A549 (cell line): ENCODE measurements around the gene NUP214.

ENCODE experiments used
- SMC3 ChIP-seq: fragments of >200 bp; sonication (Bioruptor Twin); formaldehyde crosslinking; IDR thresholded peaks from 3 replicates; pipeline ENCODE4 v1.6.1; 2018; ENCODE audit warnings: inconsistent platforms
- TF ChIP-seq, protein P1 (sequence below): fragments of >200 bp; sonication (Bioruptor Twin); formaldehyde crosslinking; IDR thresholded peaks from 3 replicates; pipeline ENCODE4 v1.5.1; 2016

DNA sequence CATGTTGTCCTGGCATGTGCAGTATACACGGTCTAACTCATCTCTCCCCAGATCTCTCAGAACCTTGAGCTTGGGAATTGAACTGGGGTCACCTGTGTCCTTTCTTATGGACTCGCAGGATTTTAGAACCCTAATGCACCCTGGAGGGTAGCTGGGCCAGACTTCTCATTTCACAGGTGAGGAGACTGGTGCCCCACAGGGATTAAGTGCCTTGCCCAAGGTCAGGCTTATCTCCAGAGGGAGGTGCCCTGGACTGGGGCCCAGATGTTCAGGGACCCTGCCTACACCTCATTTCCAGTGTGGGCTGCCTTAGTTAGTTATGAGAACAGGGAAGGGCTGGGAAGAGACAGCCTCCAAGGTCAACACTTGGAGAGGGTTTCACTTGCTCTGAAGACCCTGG is 4.0 kb upstream of the NUP214 start:
- TF ChIP-seq, protein P1, sequence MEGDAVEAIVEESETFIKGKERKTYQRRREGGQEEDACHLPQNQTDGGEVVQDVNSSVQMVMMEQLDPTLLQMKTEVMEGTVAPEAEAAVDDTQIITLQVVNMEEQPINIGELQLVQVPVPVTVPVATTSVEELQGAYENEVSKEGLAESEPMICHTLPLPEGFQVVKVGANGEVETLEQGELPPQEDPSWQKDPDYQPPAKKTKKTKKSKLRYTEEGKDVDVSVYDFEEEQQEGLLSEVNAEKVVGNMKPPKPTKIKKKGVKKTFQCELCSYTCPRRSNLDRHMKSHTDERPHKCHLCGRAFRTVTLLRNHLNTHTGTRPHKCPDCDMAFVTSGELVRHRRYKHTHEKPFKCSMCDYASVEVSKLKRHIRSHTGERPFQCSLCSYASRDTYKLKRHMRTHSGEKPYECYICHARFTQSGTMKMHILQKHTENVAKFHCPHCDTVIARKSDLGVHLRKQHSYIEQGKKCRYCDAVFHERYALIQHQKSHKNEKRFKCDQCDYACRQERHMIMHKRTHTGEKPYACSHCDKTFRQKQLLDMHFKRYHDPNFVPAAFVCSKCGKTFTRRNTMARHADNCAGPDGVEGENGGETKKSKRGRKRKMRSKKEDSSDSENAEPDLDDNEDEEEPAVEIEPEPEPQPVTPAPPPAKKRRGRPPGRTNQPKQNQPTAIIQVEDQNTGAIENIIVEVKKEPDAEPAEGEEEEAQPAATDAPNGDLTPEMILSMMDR: no peak
- no peak for TF ChIP-seq SMC3
